Naive thymus-derived CD4-positive, alpha-beta T cell (primary cell): ENCODE results near the gene TMEM174. TPM values are rescaled to one million over a fixed set of nuclear protein-coding genes. Genes with fewer than 3 reads are reported as not detected.
A peak's percentile ranks its signal among the peaks of the same experiment; 100 is the strongest.

Experiments used
- ATAC-seq: fragments of 150-1000 bp; cut with Tn5 transposase; 2 replicates; pipeline ENCODE4 v1.10.0; 2021; ENCODE audit warnings: mild to moderate bottlenecking, moderate library complexity
- CTCF ChIA-PET: fragments of 350-600 bp; sonication (Branson Sonifier 250); formaldehyde crosslinking; loops from one replicate; lab custom pipeline; 2021; ENCODE audit warnings: antibody characterized with exemption; lab: Charles Lee
- POLR2A ChIA-PET: fragments of 350-600 bp; sonication (Branson Sonifier 250); formaldehyde crosslinking; loops from one replicate; lab custom pipeline; 2021; ENCODE audit warnings: antibody characterized with exemption, inconsistent platforms; lab: Charles Lee
- DNase-seq, 9 donors: peaks; one replicate each; pipeline versions ENCODE4 v3.0.0 to v3.0.0-alpha.2; 2020 to 2022; ENCODE audit warnings: mixed read lengths in 1 of 9
- H3K27ac ChIP-seq: one replicate; pipeline ENCODE4 v1.7.0; 2013; ENCODE audit warnings: mild to moderate bottlenecking, low read depth, low read length, moderate library complexity
- H3K27me3 ChIP-seq, 2 donors: one replicate each; pipeline ENCODE4 v1.7.0; 2013; ENCODE audit warnings: low read length in 2 of 2, mild to moderate bottlenecking in 2 of 2, moderate library complexity in 2 of 2; ENCODE audit not compliant: control insufficient read depth in 2 of 2, insufficient read depth in 2 of 2
- H3K36me3 ChIP-seq, 3 experiments: 1 replicate in 2 of 3; 2 replicates in 1 of 3; pipeline ENCODE4 v1.7.0; 2013; ENCODE audit warnings: low read length in 3 of 3, mild to moderate bottlenecking in 3 of 3, moderate library complexity in 1 of 3; ENCODE audit not compliant: insufficient read depth in 3 of 3, control insufficient read depth in 2 of 3
- H3K4me1 ChIP-seq, 2 donors: one replicate each; pipeline ENCODE4 v1.7.0; 2013; ENCODE audit warnings: low read length in 2 of 2, mild to moderate bottlenecking in 2 of 2, moderate library complexity in 1 of 2; ENCODE audit not compliant: control insufficient read depth in 2 of 2, insufficient read depth in 2 of 2
- H3K4me3 ChIP-seq: 2 replicates; pipeline ENCODE4 v1.7.0; 2013; ENCODE audit warnings: mild to moderate bottlenecking, low read length
- H3K9me3 ChIP-seq, 3 experiments: 1 replicate in 2 of 3; 2 replicates in 1 of 3; pipeline ENCODE4 v1.7.0; 2013; ENCODE audit warnings: low read length in 3 of 3; ENCODE audit not compliant: control insufficient read depth in 2 of 3
- H3K27ac Mint-ChIP-seq, 9 donors: one replicate each; pipeline ENCODE4 v1.8.0; 2020 to 2022; ENCODE audit warnings: mixed read lengths in 9 of 9, mild to moderate bottlenecking in 8 of 9, moderate library complexity in 5 of 9, inconsistent platforms in 2 of 9
- H3K27me3 Mint-ChIP-seq, 5 donors: one replicate each; pipeline ENCODE4 v1.8.0; 2021 to 2022; ENCODE audit warnings: mixed read lengths in 5 of 5, mild to moderate bottlenecking in 1 of 5
- H3K36me3 Mint-ChIP-seq, 5 donors: one replicate each; pipeline ENCODE4 v1.8.0; 2020 to 2022; ENCODE audit warnings: mixed read lengths in 5 of 5, mild to moderate bottlenecking in 3 of 5, inconsistent platforms in 1 of 5
- H3K4me1 Mint-ChIP-seq, 7 donors: one replicate each; pipeline ENCODE4 v1.8.0; 2020 to 2022; ENCODE audit warnings: mixed read lengths in 7 of 7, mild to moderate bottlenecking in 3 of 7, inconsistent platforms in 1 of 7
- H3K4me3 Mint-ChIP-seq, 10 donors: one replicate each; pipeline ENCODE4 v1.8.0; 2020 to 2022; ENCODE audit warnings: mild to moderate bottlenecking in 10 of 10, mixed read lengths in 10 of 10, moderate library complexity in 6 of 10, inconsistent platforms in 2 of 10
- H3K9me3 Mint-ChIP-seq, 11 donors: one replicate each; pipeline ENCODE4 v1.8.0; 2020 to 2022; ENCODE audit warnings: mixed read lengths in 11 of 11, mild to moderate bottlenecking in 4 of 11, inconsistent platforms in 1 of 11, moderate library complexity in 1 of 11
- intact Hi-C, 2 donors: fragments of 100-400 bp; cut with micrococcal nuclease; formaldehyde crosslinking; loops; one replicate each; pipeline ENCODE4 v1.15.1; 2023
- polyA plus RNA-seq, 2 donors: library from polyadenylated mRNA; unstranded; fragments of 300-500 nt; fragmentation: Illumina TruSeq; gene quantifications; one replicate each; pipeline ENCODE4 v1.2.3, GENCODE V29; 2021
- total RNA-seq, 6 experiments: library from RNA in 5 of 6; stranded (reverse) in 5 of 6; gene quantifications; 1 replicate in 5 of 6; 2 replicates in 1 of 6; pipeline ENCODE4 v1.2.3 and lab custom pipeline; 2021 to 2026

The TMEM174 gene
- total and polyA plus RNA-seq, 7 experiments from 2014 or later: not detected

GRCh38 chr5:73131711-73132425 is 41.1 kb upstream of the TMEM174 start:
- intact Hi-C loops: no loop called here
- Histone ChIP-seq H3K36me3 (no peaks in the 10 kb centered on the region), H3K4me3 (no peak overlapping the region), H3K9me3 (no peaks in the 10 kb centered on the region), H3K4me1 (no peaks in the 10 kb centered on the region), H3K27ac (no peak overlapping the region), H3K27me3 (peaks cover 0 to 4% of the 10 kb centered on the region in 2 donors)
- CTCF ChIA-PET: no interaction called here
- no peak for DNase-seq
- Mint-ChIP-seq H3K27ac (no peak overlapping the region), H3K4me3 (no peak overlapping the region), H3K4me1 (no peaks in the 10 kb centered on the region), H3K36me3 (peaks cover 0 to 4% (median 0%) of the 10 kb centered on the region in 5 donors), H3K27me3 (peaks cover 51 to 61% (median 59%) of the 10 kb centered on the region in 5 donors), H3K9me3 (peaks cover 0 to 1% (median 0%) of the 10 kb centered on the region in 11 donors)
- POLR2A ChIA-PET: no interaction called here
- ATAC-seq: no peak

DNA sequence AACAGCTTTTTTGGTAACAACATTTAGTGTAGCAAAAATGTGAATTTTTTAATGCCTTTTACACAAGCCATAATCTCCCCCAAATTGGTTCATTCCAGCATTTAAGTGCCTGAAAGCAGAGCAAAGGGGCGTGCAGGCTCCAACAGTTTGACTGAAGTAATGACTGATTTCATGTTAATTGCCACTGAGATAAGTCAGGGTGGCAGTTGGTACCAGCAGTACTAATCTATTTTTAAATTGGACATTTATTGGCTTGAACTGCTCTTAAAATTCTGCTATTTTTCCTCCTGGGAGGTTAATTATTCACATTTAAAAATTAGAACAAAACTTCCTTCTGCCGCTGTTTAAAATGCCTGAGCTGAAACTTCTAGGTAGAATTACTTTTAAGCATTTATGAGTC is 40.2 kb upstream of the TMEM174 start:
- Histone ChIP-seq H3K4me3 (no peak overlapping the region), H3K27ac (no peak overlapping the region), H3K9me3 (no peaks in the 10 kb centered on the region), H3K4me1 (no peaks in the 10 kb centered on the region), H3K27me3 (peaks cover 0 to 9% of the 10 kb centered on the region in 2 donors), H3K36me3 (no peaks in the 10 kb centered on the region)
- Mint-ChIP-seq H3K9me3 (peaks cover 0 to 1% (median 0%) of the 10 kb centered on the region in 11 donors), H3K4me1 (no peaks in the 10 kb centered on the region), H3K4me3 (no peak overlapping the region), H3K27ac (no peak overlapping the region), H3K27me3 (peaks cover 57 to 67% (median 62%) of the 10 kb centered on the region in 5 donors), H3K36me3 (peaks cover 0 to 4% (median 0%) of the 10 kb centered on the region in 5 donors)
- DNase-seq (no peak), ATAC-seq (no peak)
- CTCF ChIA-PET: no interaction called here
- intact Hi-C loops: no loop called here
- POLR2A ChIA-PET: no interaction called here

- H3K36me3 Mint-ChIP-seq: peaks cover 0 to 2% (median 0%) of the 10 kb centered on the region in 5 donors
- H3K27ac ChIP-seq: no peak overlapping the region
- no peak for ATAC-seq
- H3K36me3 ChIP-seq: no peaks in the 10 kb centered on the region
- ChIA-PET CTCF (no interaction called here), POLR2A (no interaction called here)
- H3K4me1 ChIP-seq: no peaks in the 10 kb centered on the region
- H3K9me3 Mint-ChIP-seq: no peaks in the 10 kb centered on the region
- DNase-seq: no peak
- no peak overlapping the region for H3K4me3 ChIP-seq
- H3K27me3 Mint-ChIP-seq: peaks cover 53 to 61% (median 59%) of the 10 kb centered on the region in 5 donors
- H3K27me3 ChIP-seq: peaks cover 0 to 9% of the 10 kb centered on the region in 2 donors
- no peaks in the 10 kb centered on the region for H3K9me3 ChIP-seq
- H3K27ac Mint-ChIP-seq: no peak overlapping the region
- H3K4me3 Mint-ChIP-seq: no peak overlapping the region
- no peaks in the 10 kb centered on the region for H3K4me1 Mint-ChIP-seq
- intact Hi-C loops: loop anchor here in 1 of 2 donors (2.0 kb wide), 1 partner anchor 68 kb away; no protein-coding TSS in a partner anchor
Observed at GRCh38 chr5:73135021-73135420, 38.0 kb upstream of the TMEM174 start.

DNA sequence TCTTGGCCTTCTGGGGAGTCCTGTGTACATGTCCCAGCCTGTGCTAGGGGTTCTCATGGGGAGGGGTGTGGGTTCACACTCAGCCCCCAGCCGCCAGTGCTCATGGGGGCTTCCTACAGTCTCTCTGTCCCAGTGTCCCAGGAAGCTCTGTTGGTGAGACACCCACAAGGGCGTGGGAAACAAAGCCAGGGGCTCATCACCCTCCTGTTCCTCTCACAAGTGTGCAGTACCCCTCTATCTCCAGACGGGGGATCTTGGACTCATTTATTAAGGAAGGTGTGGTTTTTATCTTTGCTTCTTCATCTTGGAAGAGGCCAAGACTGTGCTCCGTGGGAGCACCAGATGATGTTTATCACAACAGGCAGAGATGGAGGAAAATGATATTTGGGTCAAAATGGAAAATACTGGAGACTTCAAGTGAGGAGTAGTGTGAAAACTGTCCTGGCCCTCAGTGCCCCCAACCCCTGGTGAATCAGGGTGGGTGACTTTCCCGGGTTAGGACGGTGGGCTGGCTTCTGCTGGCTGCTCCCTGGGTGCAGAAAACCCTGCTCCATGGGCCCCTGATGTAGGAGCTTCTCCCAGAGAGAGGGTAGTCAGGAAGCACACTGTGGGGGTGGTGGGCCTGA is 37.5 kb upstream of the TMEM174 start:
- POLR2A ChIA-PET: no interaction called here
- peak in 1 of 9 donors; percentile 11 for DNase-seq
- H3K4me1 Mint-ChIP-seq: no peaks in the 10 kb centered on the region
- H3K4me3 Mint-ChIP-seq: no peak overlapping the region
- H3K27ac Mint-ChIP-seq: no peak overlapping the region
- H3K36me3 Mint-ChIP-seq: no peaks in the 10 kb centered on the region
- CTCF ChIA-PET: interaction anchor here (0.5 kb wide), 1 partner anchor 34 kb away, joined by 3 read pairs; no protein-coding TSS in a partner anchor
- intact Hi-C loops: loop anchor here in 1 of 2 donors (2.0 kb wide), 1 partner anchor 67 kb away; no protein-coding TSS in a partner anchor
- H3K4me3 ChIP-seq: no peak overlapping the region
- H3K27me3 ChIP-seq: peaks cover 0 to 9% of the 10 kb centered on the region in 2 donors
- no peak overlapping the region for H3K27ac ChIP-seq
- H3K9me3 Mint-ChIP-seq: no peaks in the 10 kb centered on the region
- peaks cover 47 to 57% (median 54%) of the 10 kb centered on the region in 5 donors for H3K27me3 Mint-ChIP-seq
- H3K4me1 ChIP-seq: no peaks in the 10 kb centered on the region
- no peaks in the 10 kb centered on the region for H3K36me3 ChIP-seq
- ATAC-seq: peak; percentile 31
- no peaks in the 10 kb centered on the region for H3K9me3 ChIP-seq

DNA sequence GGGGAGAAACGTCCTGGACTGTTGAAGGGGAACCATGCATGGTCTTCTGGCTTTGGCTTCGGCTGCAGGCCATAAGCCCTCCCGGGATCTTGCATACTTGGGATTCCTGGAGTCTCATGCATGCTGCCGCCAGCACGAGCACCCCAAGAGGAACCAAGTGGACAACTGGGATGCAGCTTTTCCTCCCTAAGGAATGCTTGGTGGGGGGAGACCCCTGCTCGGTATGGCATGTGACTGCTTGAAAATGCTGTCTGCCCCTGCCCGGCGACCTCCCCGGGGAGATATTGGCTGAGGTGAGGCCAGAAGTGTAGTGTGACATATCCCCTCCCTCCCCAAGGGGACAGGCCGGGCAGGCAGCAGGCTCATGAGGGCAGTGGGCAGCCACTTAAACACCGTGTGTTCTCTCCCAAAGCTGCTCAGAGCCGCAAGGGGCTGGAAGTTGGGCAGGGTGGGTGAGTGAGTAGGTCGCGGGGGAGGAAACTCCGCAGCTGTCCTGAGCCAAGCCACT is 36.9 kb upstream of the TMEM174 start:
- Histone ChIP-seq H3K4me1 (no peaks in the 10 kb centered on the region), H3K9me3 (no peaks in the 10 kb centered on the region), H3K27me3 (peaks cover under 1 to 9% of the 10 kb centered on the region in 2 donors), H3K36me3 (no peaks in the 10 kb centered on the region), H3K27ac (no peak overlapping the region), H3K4me3 (no peak overlapping the region)
- Mint-ChIP-seq H3K36me3 (no peaks in the 10 kb centered on the region), H3K27me3 (peaks cover 44 to 57% (median 49%) of the 10 kb centered on the region in 5 donors), H3K9me3 (no peaks in the 10 kb centered on the region), H3K4me3 (no peak overlapping the region), H3K27ac (no peak overlapping the region), H3K4me1 (no peaks in the 10 kb centered on the region)
- ATAC-seq (no peak), DNase-seq (no peak)
- intact Hi-C loops: no loop called here
- ChIA-PET CTCF (interaction anchor here (0.5 kb wide), 1 partner anchor 34 kb away, joined by 3 read pairs; no protein-coding TSS in a partner anchor), POLR2A (no interaction called here)

- Histone ChIP-seq H3K27me3 (peaks cover 3 to 9% of the 10 kb centered on the region in 2 donors), H3K36me3 (no peaks in the 10 kb centered on the region), H3K9me3 (no peaks in the 10 kb centered on the region), H3K4me1 (no peaks in the 10 kb centered on the region), H3K4me3 (no peak overlapping the region), H3K27ac (no peak overlapping the region)
- Mint-ChIP-seq H3K27ac (no peak overlapping the region), H3K9me3 (no peaks in the 10 kb centered on the region), H3K4me1 (no peaks in the 10 kb centered on the region), H3K27me3 (peaks cover 45 to 67% (median 55%) of the 10 kb centered on the region in 5 donors), H3K4me3 (no peak overlapping the region), H3K36me3 (no peaks in the 10 kb centered on the region)
- DNase-seq (no peak), ATAC-seq (no peak)
- intact Hi-C loops: no loop called here
- POLR2A ChIA-PET: no interaction called here
- CTCF ChIA-PET: no interaction called here
Observed at GRCh38 chr5:73137563-73138530, 35.1 kb upstream of the TMEM174 start.
